GM13976 (cell line): ENCODE measurements around the gene PDYN.

Experiments
- DNase-seq: peaks from one replicate; pipeline ENCODE4 v3.0.0; 2012; ENCODE audit warnings: low spot score
- CTCF ChIP-seq: IDR thresholded peaks from 2 replicates; pipeline ENCODE4 v1.5.1; 2012; ENCODE audit warnings: borderline replicate concordance, mild to moderate bottlenecking; ENCODE audit not compliant: insufficient read depth; ENCODE audit errors: extremely low read depth, missing control alignments, control extremely low read depth
- in situ Hi-C: fragments of 300-500 bp; cut with MboI; formaldehyde crosslinking; loops from one replicate; pipeline ENCODE4 v1.12.0; 2022; ENCODE audit warnings: low sequenced_read_pairs, mixed read lengths, inconsistent platforms; ENCODE audit not compliant: unreplicated experiment

Gene PDYN

GRCh38 chr20:1955217-1955616, 38.6 kb downstream of the PDYN start:
- no peak for DNase-seq
- in situ Hi-C loops: no loop called here
- no peak for TF ChIP-seq CTCF

GRCh38 chr20:1953621-1954020, 40.2 kb downstream of the PDYN start:
- DNase-seq: no peak
- no peak for TF ChIP-seq CTCF
- in situ Hi-C loops: no loop called here

GRCh38 chr20:1952737-1953530, 40.9 kb downstream of the PDYN start:
- TF ChIP-seq CTCF: no peak
- in situ Hi-C loops: no loop called here
- DNase-seq: no peak

- in situ Hi-C loops: no loop called here
- TF ChIP-seq CTCF: no peak
Measured at GRCh38 chr20:1951436-1952115, 42.3 kb downstream of the PDYN start.

GRCh38 chr20:1950836-1951235, 43.0 kb downstream of the PDYN start:
- DNase-seq: no peak
- TF ChIP-seq CTCF: no peak
- in situ Hi-C loops: no loop called here

More at GRCh38 chr20:1951436-1952115, 42.3 kb downstream of the PDYN start:
- DNase-seq: no peak

GRCh38 chr20:1949347-1950100, 44.3 kb downstream of the PDYN start:
- in situ Hi-C loops: no loop called here
- no peak for DNase-seq
- no peak for TF ChIP-seq CTCF
